NB4 (cell line): Measurements from ENCODE around the gene BTG1.

Experiments used
- MYC ChIP-seq: IDR thresholded peaks from 2 replicates; pipeline ENCODE4 v1.6.1; 2011; ENCODE audit warnings: low read depth, low read length
- POLR2A ChIP-seq: IDR thresholded peaks from 2 replicates; pipeline ENCODE4 v1.6.1; 2011; ENCODE audit warnings: mild to moderate bottlenecking; ENCODE audit not compliant: insufficient read length; ENCODE audit errors: extremely low read depth
- TF ChIP-seq, protein P1 (sequence below): IDR thresholded peaks from one replicate; pipeline ENCODE4 v1.5.1; 2012; ENCODE audit warnings: low read depth, low read length
- TF ChIP-seq, protein P2 (sequence below): IDR thresholded peaks from 2 replicates; pipeline ENCODE4 v1.6.1; 2011; ENCODE audit warnings: low read depth, low read length

DNA sequence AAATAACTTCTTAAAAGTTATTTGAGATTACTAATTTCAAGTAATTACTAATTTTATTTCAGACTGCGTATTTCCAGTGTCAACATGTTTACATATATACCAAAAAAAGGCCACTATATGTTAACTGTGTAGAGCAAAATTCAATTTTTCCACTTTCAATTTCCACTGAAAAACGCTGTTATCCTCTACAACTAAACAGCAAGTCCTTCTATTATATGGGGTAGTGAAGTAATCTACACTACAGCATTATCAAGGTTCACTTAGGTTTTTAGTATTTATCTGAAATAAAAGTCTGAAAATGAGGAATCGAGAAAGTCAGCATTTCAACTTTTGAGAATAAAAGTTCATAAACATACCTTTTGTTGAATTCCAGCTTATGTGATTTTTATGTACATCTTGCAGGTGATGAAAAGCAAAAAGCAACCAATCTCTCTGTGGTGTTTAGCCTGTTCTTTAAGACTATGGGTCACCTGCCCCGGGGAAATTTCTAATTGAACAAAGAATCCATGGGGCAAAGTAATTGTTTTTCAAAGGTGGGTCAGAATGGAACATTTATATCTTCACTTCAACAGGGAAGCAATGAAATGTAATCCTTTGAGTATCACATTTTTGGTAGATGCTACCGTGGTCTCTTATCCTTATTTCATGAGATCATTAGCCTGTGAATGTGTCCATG lies 3.3 kb downstream of the BTG1 start:
- TF ChIP-seq, protein P1, sequence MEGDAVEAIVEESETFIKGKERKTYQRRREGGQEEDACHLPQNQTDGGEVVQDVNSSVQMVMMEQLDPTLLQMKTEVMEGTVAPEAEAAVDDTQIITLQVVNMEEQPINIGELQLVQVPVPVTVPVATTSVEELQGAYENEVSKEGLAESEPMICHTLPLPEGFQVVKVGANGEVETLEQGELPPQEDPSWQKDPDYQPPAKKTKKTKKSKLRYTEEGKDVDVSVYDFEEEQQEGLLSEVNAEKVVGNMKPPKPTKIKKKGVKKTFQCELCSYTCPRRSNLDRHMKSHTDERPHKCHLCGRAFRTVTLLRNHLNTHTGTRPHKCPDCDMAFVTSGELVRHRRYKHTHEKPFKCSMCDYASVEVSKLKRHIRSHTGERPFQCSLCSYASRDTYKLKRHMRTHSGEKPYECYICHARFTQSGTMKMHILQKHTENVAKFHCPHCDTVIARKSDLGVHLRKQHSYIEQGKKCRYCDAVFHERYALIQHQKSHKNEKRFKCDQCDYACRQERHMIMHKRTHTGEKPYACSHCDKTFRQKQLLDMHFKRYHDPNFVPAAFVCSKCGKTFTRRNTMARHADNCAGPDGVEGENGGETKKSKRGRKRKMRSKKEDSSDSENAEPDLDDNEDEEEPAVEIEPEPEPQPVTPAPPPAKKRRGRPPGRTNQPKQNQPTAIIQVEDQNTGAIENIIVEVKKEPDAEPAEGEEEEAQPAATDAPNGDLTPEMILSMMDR: no peak
- TF ChIP-seq POLR2A: no peak
- no peak for TF ChIP-seq MYC
- TF ChIP-seq, protein P2, sequence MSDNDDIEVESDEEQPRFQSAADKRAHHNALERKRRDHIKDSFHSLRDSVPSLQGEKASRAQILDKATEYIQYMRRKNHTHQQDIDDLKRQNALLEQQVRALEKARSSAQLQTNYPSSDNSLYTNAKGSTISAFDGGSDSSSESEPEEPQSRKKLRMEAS: no peak
